Keratinocyte (primary cell): ENCODE data around the gene ADAP2.

Experiments used
- EZH2 ChIP-seq: IDR thresholded peaks from one replicate; pipeline ENCODE4 v1.6.1; 2012; ENCODE audit warnings: inconsistent platforms, mild to moderate bottlenecking, low read length, moderate library complexity
- TF ChIP-seq, protein P1 (sequence below), 3 experiments: IDR thresholded peaks in 1 of 3; conservative IDR thresholded peaks in 1 of 3; optimal IDR thresholded peaks in 1 of 3; 2 replicates in 2 of 3; 3 replicates in 1 of 3; pipeline versions ENCODE3 to v1.5.1; 2011; ENCODE audit warnings: low read length in 3 of 3, mild to moderate bottlenecking in 3 of 3, moderate library complexity in 2 of 3, control low read depth in 1 of 3, inconsistent platforms in 1 of 3; ENCODE audit not compliant: insufficient read depth in 2 of 3; ENCODE audit errors: extremely low read depth in 1 of 3

DNA sequence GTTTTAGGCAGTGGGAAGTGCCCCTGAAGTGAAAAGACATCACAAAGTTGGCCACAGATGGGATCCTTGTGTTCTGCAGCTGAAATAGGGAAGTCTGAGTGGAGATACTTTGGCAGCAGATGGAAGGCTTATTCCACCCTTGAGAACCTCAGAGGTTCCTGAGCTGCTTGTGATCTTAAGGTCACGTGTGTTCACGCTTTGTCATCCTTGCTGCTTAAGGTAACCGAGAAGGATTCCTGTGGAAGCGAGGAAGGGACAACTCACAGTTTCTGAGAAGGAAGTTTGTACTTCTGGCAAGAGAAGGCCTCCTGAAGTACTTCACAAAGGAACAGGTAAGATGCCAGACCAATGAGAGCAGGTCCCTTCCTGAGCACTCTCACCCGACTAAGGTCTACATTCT, 12.2 kb downstream of the ADAP2 start:
- TF ChIP-seq EZH2, result no peak
- TF ChIP-seq, protein P1, sequence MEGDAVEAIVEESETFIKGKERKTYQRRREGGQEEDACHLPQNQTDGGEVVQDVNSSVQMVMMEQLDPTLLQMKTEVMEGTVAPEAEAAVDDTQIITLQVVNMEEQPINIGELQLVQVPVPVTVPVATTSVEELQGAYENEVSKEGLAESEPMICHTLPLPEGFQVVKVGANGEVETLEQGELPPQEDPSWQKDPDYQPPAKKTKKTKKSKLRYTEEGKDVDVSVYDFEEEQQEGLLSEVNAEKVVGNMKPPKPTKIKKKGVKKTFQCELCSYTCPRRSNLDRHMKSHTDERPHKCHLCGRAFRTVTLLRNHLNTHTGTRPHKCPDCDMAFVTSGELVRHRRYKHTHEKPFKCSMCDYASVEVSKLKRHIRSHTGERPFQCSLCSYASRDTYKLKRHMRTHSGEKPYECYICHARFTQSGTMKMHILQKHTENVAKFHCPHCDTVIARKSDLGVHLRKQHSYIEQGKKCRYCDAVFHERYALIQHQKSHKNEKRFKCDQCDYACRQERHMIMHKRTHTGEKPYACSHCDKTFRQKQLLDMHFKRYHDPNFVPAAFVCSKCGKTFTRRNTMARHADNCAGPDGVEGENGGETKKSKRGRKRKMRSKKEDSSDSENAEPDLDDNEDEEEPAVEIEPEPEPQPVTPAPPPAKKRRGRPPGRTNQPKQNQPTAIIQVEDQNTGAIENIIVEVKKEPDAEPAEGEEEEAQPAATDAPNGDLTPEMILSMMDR (optimal IDR thresholded peaks at IDR 0.05 in 1 of 3, IDR thresholded peaks at IDR 0.05 in 1 of 3, conservative IDR thresholded peaks at IDR 0.05 in 1 of 3; ENCODE audit: extremely low read depth in 1 of 3, insufficient read depth in 2 of 3, low read length in 3 of 3), result no peak
